HCT116 (cell line): ENCODE measurements around the gene RNF141. TPM values are rescaled to one million over a fixed set of nuclear protein-coding genes. Genes with fewer than 3 reads are reported as not detected.

Experiments
- ATAC-seq: fragments of 200-7000 bp; cut with Tn5 transposase; 2 replicates; pipeline ENCODE4 v1.9.1; 2020; ENCODE audit warnings: mild to moderate bottlenecking, moderate library complexity
- BruUV-seq: library from RNA; stranded (reverse); fragments of 400-500 nt; replicated peaks from 2 replicates; lab custom pipeline; 2021; lab: Mats Ljungman, UMichigan
- CTCF ChIA-PET: fragments of 300-600 bp; sonication (Branson Sonifier 250); formaldehyde crosslinking; loops from one replicate; lab custom pipeline; 2021; ENCODE audit warnings: antibody characterized with exemption; lab: Charles Lee
- POLR2A ChIA-PET: fragments of 300-600, 350-600 bp; sonication (Branson Sonifier 250); formaldehyde crosslinking; loops from one replicate; lab custom pipeline; 2021; ENCODE audit warnings: antibody characterized with exemption; lab: Charles Lee
- RAD21 ChIA-PET, 2 experiments: fragments of 300-600 bp; sonication (Branson Sonifier 250); formaldehyde crosslinking; loops; one replicate each; lab custom pipeline; 2023; ENCODE audit warnings: low total read pairs in 2 of 2; ENCODE audit not compliant: uncharacterized antibody in 2 of 2, unreplicated experiment in 2 of 2, low non-redundant PET in 1 of 2; lab: Charles Lee
- DNase-seq: peaks from one replicate; pipeline ENCODE4 v3.0.0-alpha.2; 2010; ENCODE audit warnings: low read depth, low spot score
- H2AFZ ChIP-seq: fragments of 200-600 bp; shearing (Covaris generic), sonication (generic); 2 replicates; pipeline ENCODE4 v1.6.1; 2017; ENCODE audit warnings: low read depth, mixed run types, mixed read lengths, antibody characterized with exemption, low read length; ENCODE audit not compliant: poor library complexity, severe bottlenecking
- H3K27ac ChIP-seq: 2 replicates; pipeline ENCODE4 v1.5.1; 2012; ENCODE audit warnings: low read depth, low read length
- H3K27me3 ChIP-seq: fragments of 200-600 bp; sonication (generic); 2 replicates; pipeline ENCODE4 v1.6.1; 2016; ENCODE audit warnings: mixed run types, low read length, mixed read lengths; ENCODE audit not compliant: insufficient read depth
- H3K36me3 ChIP-seq, 2 experiments: fragments of 200-500 bp in 1 of 2; fragments of 200-600 bp in 1 of 2; sonication (Bioruptor generic) in 1 of 2; sonication (generic) in 1 of 2; 2 replicates each; pipeline versions ENCODE4 v1.5.1 to v1.6.1; 2014 to 2016; ENCODE audit warnings: low read length in 2 of 2, inconsistent platforms in 1 of 2, mixed read lengths in 1 of 2, mixed run types in 1 of 2; ENCODE audit not compliant: insufficient read depth in 2 of 2, control insufficient read depth in 1 of 2
- H3K4me1 ChIP-seq, 2 experiments: fragments of 200-600 bp in 1 of 2; sonication (generic) in 1 of 2; 2 replicates each; pipeline versions ENCODE4 v1.5.1 to v1.6.1; 2012 to 2017; ENCODE audit warnings: low read length in 2 of 2, inconsistent platforms in 1 of 2, mild to moderate bottlenecking in 1 of 2, mixed read lengths in 1 of 2, mixed run types in 1 of 2, moderate library complexity in 1 of 2; ENCODE audit not compliant: insufficient read depth in 2 of 2, control insufficient read depth in 1 of 2
- H3K4me2 ChIP-seq: fragments of 200-600 bp; sonication (generic); 2 replicates; pipeline ENCODE4 v1.6.1; 2017; ENCODE audit warnings: mixed run types, low read length, mixed read lengths
- H3K4me3 ChIP-seq, 2 experiments: fragments of 200-600 bp in 1 of 2; sonication (generic) in 1 of 2; replicated peaks in 1 of 2; 2 replicates each; pipeline ENCODE4 v1.5.1; 2011 to 2016; ENCODE audit warnings: low read length in 2 of 2, control low read depth in 1 of 2, low read depth in 1 of 2, mild to moderate bottlenecking in 1 of 2, mixed read lengths in 1 of 2, mixed run types in 1 of 2
- H3K79me2 ChIP-seq: fragments of 200-600 bp; sonication (generic); 2 replicates; pipeline ENCODE4 v1.6.1; 2017; ENCODE audit warnings: mild to moderate bottlenecking, mixed run types, low read length, moderate library complexity, mixed read lengths; ENCODE audit not compliant: insufficient read depth
- H3K9ac ChIP-seq: fragments of 200-600 bp; sonication (generic); 2 replicates; pipeline ENCODE4 v1.6.1; 2016; ENCODE audit warnings: low read length, mixed read lengths
- H3K9me2 ChIP-seq: fragments of 200-600 bp; sonication (generic), shearing (Covaris generic); 2 replicates; pipeline ENCODE4 v1.6.1; 2017; ENCODE audit warnings: mixed run types, mild to moderate bottlenecking, moderate library complexity; ENCODE audit not compliant: insufficient read depth
- H3K9me3 ChIP-seq, 2 experiments: fragments of 200-500 bp in 1 of 2; fragments of 200-600 bp in 1 of 2; sonication (Bioruptor generic) in 1 of 2; sonication (generic) in 1 of 2; 2 replicates each; pipeline ENCODE4 v1.6.1; 2014 to 2017; ENCODE audit warnings: low read length in 2 of 2, mixed read lengths in 2 of 2, inconsistent platforms in 1 of 2, low read depth in 1 of 2, mild to moderate bottlenecking in 1 of 2, mixed run types in 1 of 2, moderate library complexity in 1 of 2; ENCODE audit not compliant: control insufficient read depth in 1 of 2, insufficient read depth in 1 of 2
- H4K20me1 ChIP-seq: fragments of 200-600 bp; sonication (generic), shearing (Covaris generic); 2 replicates; pipeline ENCODE4 v1.6.1; 2017; ENCODE audit warnings: mixed run types, mild to moderate bottlenecking, moderate library complexity; ENCODE audit not compliant: insufficient read depth
- ATF3 ChIP-seq: IDR thresholded peaks from 2 replicates; pipeline ENCODE4 v1.6.1; 2012
- CBX3 ChIP-seq: IDR thresholded peaks from 2 replicates; pipeline ENCODE4 v1.6.1; 2012; ENCODE audit warnings: low read depth
- CEBPB ChIP-seq: IDR thresholded peaks from 2 replicates; pipeline ENCODE4 v1.6.1; 2012; ENCODE audit warnings: low read depth
- EGR1 ChIP-seq: IDR thresholded peaks from 2 replicates; pipeline ENCODE4 v1.6.1; 2012; ENCODE audit warnings: low read depth
- ELF1 ChIP-seq: IDR thresholded peaks from 2 replicates; pipeline ENCODE4 v1.6.1; 2012; ENCODE audit warnings: low read depth, borderline replicate concordance
- EZH2 ChIP-seq: fragments of 200-600 bp; sonication (generic); IDR thresholded peaks from 2 replicates; pipeline ENCODE4 v1.6.1; 2017; ENCODE audit warnings: antibody characterized with exemption, mixed run types
- FOSL1 ChIP-seq: IDR thresholded peaks from 2 replicates; pipeline ENCODE4 v1.6.1; 2012; ENCODE audit warnings: low read depth
- JUND ChIP-seq: IDR thresholded peaks from 2 replicates; pipeline ENCODE4 v1.6.1; 2012
- MAX ChIP-seq: IDR thresholded peaks from 2 replicates; pipeline ENCODE4 v1.6.1; 2012
- POLR2A ChIP-seq: IDR thresholded peaks from 2 replicates; pipeline ENCODE4 v1.7.0; 2011; ENCODE audit warnings: borderline replicate concordance; ENCODE audit not compliant: insufficient read depth, insufficient read length; ENCODE audit errors: extremely low read depth
- POLR2AphosphoS5 ChIP-seq: IDR thresholded peaks from 2 replicates; pipeline ENCODE4 v1.6.1; 2011; ENCODE audit warnings: mild to moderate bottlenecking, low read depth, low read length, moderate library complexity
- RAD21 ChIP-seq: IDR thresholded peaks from 2 replicates; pipeline ENCODE4 v1.6.1; 2012; ENCODE audit warnings: low read depth, mild to moderate bottlenecking
- REST ChIP-seq: IDR thresholded peaks from 2 replicates; pipeline ENCODE4 v1.6.1; 2012; ENCODE audit warnings: low read depth
- SIN3A ChIP-seq: IDR thresholded peaks from 2 replicates; pipeline ENCODE4 v1.6.1; 2012; ENCODE audit warnings: low read depth
- SP1 ChIP-seq: IDR thresholded peaks from 2 replicates; pipeline ENCODE4 v1.6.1; 2012; ENCODE audit warnings: low read depth
- SRF ChIP-seq: IDR thresholded peaks from 2 replicates; pipeline ENCODE4 v1.6.1; 2012; ENCODE audit warnings: low read depth
- TCF7L2 ChIP-seq: IDR thresholded peaks from 2 replicates; pipeline ENCODE4 v1.7.0; 2011; ENCODE audit warnings: borderline replicate concordance, inconsistent platforms; ENCODE audit not compliant: insufficient read depth, insufficient read length; ENCODE audit errors: extremely low read depth
- YY1 ChIP-seq: IDR thresholded peaks from 2 replicates; pipeline ENCODE4 v1.6.1; 2011; ENCODE audit warnings: low read length, low read depth, moderate library complexity, mild to moderate bottlenecking; ENCODE audit not compliant: insufficient replicate concordance; ENCODE audit errors: extremely low read depth
- ZBTB33 ChIP-seq: IDR thresholded peaks from 2 replicates; pipeline ENCODE4 v1.6.1; 2011; ENCODE audit warnings: mild to moderate bottlenecking, low read length, moderate library complexity; ENCODE audit not compliant: insufficient replicate concordance; ENCODE audit errors: extremely low read depth
- ZFX ChIP-seq: fragments of 450-650 bp; IDR thresholded peaks from 2 replicates; pipeline ENCODE4 v1.6.1; 2017
- ZNF274 ChIP-seq: fragments of 200-500 bp; sonication (Bioruptor generic); IDR thresholded peaks from 2 replicates; pipeline ENCODE4 v1.6.1; 2014; ENCODE audit warnings: mild to moderate bottlenecking, low read depth, low read length, inconsistent platforms
- intact Hi-C: fragments of 100-400 bp; cut with micrococcal nuclease; formaldehyde crosslinking; loops from 2 replicates; pipeline ENCODE4 v1.10.0; 2022
- total RNA-seq: library from RNA; stranded (reverse); gene quantifications from one replicate; pipeline ENCODE4 v1.2.1, GENCODE V29; 2021; ENCODE audit not compliant: unreplicated experiment

Gene RNF141
- total RNA-seq, 1 experiment from 2014 or later: 133 TPM

GRCh38 chr11:10561043-10561818 lies 20.2 kb upstream of the RNF141 start:
- Histone ChIP-seq H3K4me2 (peak overlapping the region; percentile 53), H3K9ac (peak overlapping the region; percentile 25), H3K4me1 (peaks cover 14 to 52% of the 10 kb centered on the region in 2 experiments), H3K27ac (peak overlapping the region; percentile 46), H3K9me3 (no peaks in the 10 kb centered on the region), H4K20me1 (no peaks in the 10 kb centered on the region), H3K27me3 (no peaks in the 10 kb centered on the region), H3K36me3 (no peaks in the 10 kb centered on the region), H3K79me2 (no peaks in the 10 kb centered on the region), H2AFZ (peak overlapping the region; percentile 29), H3K4me3 (peak overlapping the region in 1 of 2 experiments; percentile 10; a peak in 1 of 4 replicates), H3K9me2 (no peaks in the 10 kb centered on the region)
- intact Hi-C loops: no loop called here
- BruUV-seq: no TSS peak
- POLR2A ChIA-PET: interaction anchor here (0.6 kb wide), 1 partner anchor 13 kb away, joined by 3 read pairs; no protein-coding TSS in a partner anchor
- DNase-seq: no peak
- peak; percentile 80 for ATAC-seq
- CTCF ChIA-PET: no interaction called here
- RAD21 ChIA-PET: no interaction called here
- TF ChIP-seq YY1 (no peak), SRF (no peak), ZBTB33 (no peak), POLR2A (no peak), ATF3 (no peak), REST (no peak), MAX (no peak; the same call in 1 of the 2 replicates), CBX3 (peak; percentile 62; the same call in 1 of the 2 replicates), SIN3A (no peak), JUND (peak; percentile 70; the same call in 1 of the 2 replicates), ZNF274 (no peak), TCF7L2 (no peak), EGR1 (no peak), CEBPB (no peak; the same call in 1 of the 2 replicates), EZH2 (no peak), ELF1 (no peak), SP1 (peak; percentile 63), ZFX (no peak), FOSL1 (peak; percentile 64; the same call in 1 of the 2 replicates), POLR2AphosphoS5 (peak; percentile 35; the same call in 1 of the 2 replicates), RAD21 (no peak)
